PC-9 (cell line): ENCODE measurements around the gene CHD1.

ENCODE experiments used
- CTCF ChIP-seq: fragments of 200-600 bp; sonication (generic); conservative IDR thresholded peaks from 2 replicates; pipeline ENCODE4 v1.6.1; 2017; ENCODE audit warnings: mixed run types, antibody characterized with exemption, mild to moderate bottlenecking, moderate library complexity
- EZH2 ChIP-seq: fragments of 200-600 bp; sonication (generic); IDR thresholded peaks from 2 replicates; pipeline ENCODE4 v1.8.0; 2017; ENCODE audit warnings: antibody characterized with exemption, low read depth

- TF ChIP-seq CTCF (no peak), EZH2 (no peak)
Measured at GRCh38 chr5:98805070-98805469, 123.7 kb downstream of the CHD1 start.
